Activated naive CD4-positive, alpha-beta T cell treated with anti-CD3 and anti-CD28 coated beads, Interleukin-2, amount 50 U/mL, for 16 hours (primary cell): ENCODE measurements around the gene MEX3D.

ENCODE experiments used
- DNase-seq: peaks from one replicate; pipeline ENCODE4 v3.0.0-alpha.2; 2020

MEX3D gene

DNA sequence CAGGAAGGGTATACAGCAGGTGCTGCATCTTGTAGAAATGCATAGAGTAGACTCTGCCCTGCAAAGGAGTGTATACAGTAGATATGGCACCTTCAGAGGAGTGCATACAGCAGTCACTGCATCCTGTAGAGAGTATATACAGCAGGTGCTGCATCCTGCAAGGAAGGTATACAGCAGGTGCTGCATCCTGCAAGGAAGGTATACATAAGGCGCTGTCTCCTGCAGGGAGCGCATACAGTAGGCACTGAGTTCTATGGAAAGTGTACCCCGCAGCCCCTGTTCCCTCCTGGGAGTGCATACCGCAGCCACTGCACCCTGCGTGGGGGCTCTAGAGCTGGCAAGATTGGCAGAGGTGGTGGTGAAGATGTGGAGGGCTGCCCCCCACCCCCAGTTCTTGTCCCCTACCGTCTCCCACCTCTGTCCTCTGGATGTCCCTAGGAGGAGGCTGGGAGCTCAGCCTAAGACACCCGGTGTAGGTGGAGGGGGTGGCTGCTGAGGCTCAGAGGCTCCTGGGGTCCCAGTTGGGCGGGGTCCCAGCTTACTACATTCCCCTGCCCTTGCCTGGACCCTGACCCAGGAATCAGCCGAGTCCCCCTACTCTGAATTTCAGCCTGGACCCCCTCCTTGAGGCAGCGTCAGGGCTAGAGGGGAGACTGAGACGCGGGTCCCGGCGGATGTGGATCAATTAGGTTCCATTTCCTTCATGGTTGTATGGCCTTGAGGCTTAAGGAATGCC lies 53.0 kb downstream of the MEX3D start:
- DNase-seq: no peak

DNA sequence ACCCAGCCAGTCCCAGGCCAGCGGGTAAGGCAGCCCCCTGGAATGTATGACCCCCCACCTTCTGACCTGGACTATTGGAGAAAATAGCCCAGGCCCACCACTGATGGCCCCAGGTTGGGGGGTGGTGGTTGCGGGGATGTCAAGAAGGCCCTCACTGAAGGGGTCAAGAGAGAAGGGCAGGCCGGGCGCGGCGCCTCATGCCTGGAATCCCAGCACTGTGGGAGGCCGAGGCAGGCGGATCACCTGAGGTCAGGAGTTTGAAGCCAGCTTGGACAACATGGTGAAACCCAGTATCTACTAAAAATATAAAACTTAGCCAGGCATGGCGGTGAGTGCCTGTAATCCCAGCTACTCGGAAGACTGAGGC lies 53.8 kb downstream of the MEX3D start:
- no peak for DNase-seq

- peak; percentile 73 for DNase-seq
Observed at GRCh38 chr19:1513499-1514294, 54.4 kb downstream of the MEX3D start.

- peak; percentile 72 for DNase-seq
Observed at GRCh38 chr19:1512671-1513498, 55.2 kb downstream of the MEX3D start, which contains the start of gene ADAMTSL5. TSS of gene ADAMTSL5 (minus strand) at chr19:1513019. CDS start at chr19:1510943, 2,076 bp downstream.

GRCh38 chr19:1511318-1512317 lies 56.5 kb downstream of the MEX3D start:
- DNase-seq: peak; percentile 13

DNA sequence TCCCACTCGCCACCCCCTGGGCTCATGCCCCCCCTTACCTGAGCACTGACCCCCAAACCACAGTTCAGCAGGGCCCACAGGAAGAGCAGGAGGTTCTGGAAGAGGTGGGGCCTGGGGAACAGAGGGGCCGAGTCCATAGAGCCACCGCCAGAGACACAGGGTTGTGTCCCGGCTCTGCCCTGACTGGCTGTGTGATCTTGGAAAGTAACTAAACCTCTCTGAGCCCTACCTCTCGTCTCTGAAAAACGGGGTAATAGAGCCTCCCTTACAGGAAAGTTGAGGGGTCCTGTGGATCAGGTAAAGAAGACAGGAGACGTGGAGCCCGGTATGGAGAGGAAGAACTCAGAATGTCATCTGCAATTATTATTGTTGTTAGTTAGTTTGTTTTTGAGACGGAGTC lies 57.3 kb downstream of the MEX3D start:
- no peak for DNase-seq

DNA sequence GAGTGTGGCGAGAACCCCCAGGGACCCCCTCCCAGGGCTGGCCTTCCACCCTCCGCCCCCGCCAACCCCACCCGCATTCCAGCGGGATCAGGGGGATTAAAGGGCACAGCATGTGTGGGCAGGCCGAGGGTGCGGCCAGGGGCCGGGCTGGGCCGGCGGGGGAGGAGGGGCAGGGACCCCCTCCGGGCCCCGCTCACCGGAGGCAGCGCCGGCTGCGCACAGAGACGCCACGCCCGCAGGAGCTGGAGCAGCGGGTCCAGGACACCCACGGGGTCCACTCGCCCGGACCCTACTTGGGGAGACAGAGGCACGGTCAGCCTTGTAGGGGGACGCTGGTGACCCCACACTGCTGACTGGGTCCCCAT lies 57.7 kb downstream of the MEX3D start:
- DNase-seq: no peak

DNA sequence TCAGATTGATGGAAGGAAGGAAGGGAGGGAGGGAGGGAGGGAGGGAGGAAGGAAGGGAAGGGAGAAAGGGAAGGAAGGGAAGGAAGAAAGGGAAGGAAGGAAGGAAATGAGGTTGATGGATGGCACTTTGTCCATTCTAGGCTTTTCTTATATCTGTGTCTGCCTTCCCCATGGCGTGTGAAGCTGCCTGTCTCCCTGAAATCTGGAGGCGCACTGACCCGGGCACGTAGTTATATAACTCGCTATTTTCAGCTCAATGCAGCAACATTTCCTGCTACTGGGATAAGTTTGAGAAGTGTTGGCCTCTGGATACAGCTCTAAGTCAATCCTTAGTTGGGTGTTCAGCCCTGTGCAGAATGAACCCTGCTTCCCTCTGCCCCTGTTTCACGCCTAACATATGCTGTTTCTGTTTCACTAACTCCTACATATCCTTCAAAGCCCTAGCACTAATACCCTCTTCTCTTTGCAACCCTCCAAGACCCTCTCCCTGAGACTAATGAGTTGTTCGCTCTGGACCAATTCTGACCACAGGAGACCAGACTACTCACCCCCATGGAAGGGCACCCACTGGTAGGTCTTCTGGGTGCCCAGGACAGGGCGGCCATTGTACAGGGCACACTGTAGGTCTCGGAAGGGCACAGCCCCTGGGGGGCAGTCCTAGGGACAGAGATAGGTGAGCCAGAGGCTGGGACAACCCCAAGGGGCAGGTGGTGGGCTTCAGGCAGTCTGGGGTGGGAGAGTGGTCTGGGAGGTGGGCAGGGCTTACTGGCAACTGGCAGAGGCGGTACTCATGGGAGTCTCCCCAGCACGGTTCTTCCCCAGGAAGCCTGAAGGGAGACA lies 58.3 kb downstream of the MEX3D start:
- DNase-seq: no peak

DNA sequence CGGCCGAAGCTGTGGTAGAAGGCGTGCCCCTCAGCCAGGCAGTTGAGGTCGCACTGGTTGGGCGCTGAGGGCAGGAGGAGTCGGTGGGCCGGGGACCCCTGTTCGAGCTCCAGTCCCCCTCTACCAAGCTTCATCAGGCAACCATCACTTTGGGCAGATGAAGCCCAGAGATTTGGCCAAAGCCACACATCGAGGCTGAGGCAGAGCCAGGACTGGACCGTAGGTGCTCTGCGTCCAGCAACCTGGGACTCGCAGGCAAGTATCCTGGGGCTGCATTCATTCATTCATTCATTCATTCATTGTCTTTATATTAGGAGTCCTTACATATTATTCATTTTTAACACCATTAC lies 59.6 kb downstream of the MEX3D start:
- no peak for DNase-seq

GRCh38 chr19:1507763-1508506 lies 60.2 kb downstream of the MEX3D start:
- DNase-seq: peak; percentile 92

DNA sequence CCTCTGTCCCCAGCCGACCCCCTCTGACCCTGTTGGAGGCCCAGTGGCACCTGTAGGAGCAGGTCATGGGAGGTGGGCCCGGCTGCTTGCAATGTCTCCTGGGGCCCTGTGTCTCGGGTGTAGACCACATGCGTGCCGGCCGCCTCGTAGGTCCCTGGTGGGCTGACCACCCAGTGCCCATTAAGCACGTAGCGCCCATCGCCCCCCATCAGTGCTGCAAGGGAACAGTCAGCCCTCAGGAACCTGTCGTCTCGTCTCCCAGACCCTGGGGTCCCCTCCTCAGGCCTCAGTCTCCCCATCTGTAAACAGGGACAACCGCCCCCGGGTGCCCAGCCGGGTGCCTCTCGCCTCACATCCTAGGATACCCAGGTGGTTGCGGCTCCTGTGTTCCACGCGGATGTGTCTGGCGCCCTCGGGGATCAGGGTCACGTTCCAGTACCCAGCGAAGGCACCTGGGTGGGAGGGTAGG lies 60.9 kb downstream of the MEX3D start:
- DNase-seq: peak; percentile 10

GRCh38 chr19:1505991-1506881 lies 61.9 kb downstream of the MEX3D start:
- no peak for DNase-seq

DNA sequence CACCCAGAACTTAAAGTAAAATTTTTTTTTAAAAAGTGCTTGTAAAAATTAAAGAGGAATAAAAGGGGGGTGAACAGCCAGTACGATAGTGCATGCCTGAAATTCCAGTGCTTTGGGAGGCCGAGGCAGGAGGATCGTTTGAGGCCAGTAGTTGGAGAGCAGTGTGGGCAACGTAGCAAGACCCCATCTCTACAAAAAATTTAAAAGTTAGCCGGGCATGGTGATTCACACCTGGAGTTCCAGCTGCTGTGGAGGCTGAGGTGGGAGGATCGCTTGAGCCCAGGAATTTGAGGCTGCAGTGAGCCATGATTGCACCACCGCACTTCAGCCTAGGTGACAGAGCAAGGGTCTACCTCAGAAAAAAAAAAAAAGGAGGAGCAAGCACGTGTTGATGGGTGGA lies 63.1 kb downstream of the MEX3D start:
- no peak for DNase-seq
